Sigmoid colon (tissue), 4 donors: Measurements from ENCODE around the gene SELENOK.

Source experiments
- EP300 ChIP-seq, 4 donors: sonication (generic); formaldehyde crosslinking; IDR thresholded peaks; one replicate each; pipeline ENCODE4 v1.6.1; 2017; ENCODE audit warnings: antibody characterized with exemption in 4 of 4
- POLR2AphosphoS5 ChIP-seq, 4 donors: sonication (generic); formaldehyde crosslinking; IDR thresholded peaks; one replicate each; pipeline ENCODE4 v1.6.1; 2017; ENCODE audit warnings: antibody characterized with exemption in 4 of 4

DNA sequence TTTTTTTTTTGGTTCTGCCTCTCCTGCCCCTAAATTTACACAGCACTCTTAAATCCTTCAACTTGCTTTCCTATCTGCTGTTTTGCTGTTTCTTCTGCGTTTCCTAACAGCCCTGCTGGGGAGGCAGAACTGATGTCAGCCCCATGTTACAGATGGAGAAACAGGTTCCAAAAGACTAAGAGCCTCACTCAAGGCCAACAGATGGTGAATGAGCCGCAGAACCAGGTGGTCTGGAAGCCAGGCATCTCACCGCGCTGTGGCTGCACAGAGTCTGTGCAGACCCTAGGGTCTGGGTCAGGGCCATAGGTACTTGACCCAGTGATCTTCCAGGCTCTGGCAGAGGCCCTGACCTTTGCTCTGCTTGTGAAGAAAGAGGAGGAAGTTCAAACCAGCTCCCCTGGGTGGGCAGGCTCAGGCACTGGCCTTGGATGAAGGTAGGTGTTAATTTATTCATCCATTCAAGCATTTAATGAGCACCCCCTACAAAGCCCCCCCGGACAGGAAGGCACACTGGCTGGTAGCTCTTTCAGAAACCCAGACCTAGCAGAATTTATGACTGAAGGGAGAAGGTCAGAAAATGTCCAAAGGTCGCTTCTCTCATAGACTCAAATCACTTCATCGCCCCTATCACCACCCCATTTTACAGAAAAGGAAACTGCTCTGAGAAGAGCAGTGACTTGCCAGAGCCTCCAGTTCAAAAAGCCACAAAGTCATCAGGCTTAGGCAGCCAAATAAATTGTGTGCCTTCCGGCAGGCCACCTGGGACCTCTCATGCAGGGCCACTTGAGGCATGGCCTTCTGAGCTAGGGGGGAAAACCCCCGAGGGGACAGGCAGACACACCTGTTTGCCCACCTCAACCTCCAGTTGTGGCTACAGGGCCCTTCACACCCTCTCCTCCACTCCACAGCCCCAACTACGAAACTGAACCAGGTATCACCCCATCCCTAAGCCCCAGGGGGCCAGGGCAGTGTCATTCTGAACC is 48.2 kb downstream of the SELENOK start:
- TF ChIP-seq POLR2AphosphoS5 (IDR thresholded peaks at IDR 0.05) (no peak), EP300 (IDR thresholded peaks at IDR 0.05) (no peak)
